Omental fat pad (tissue), 4 donors: ENCODE measurements around the gene HS6ST2. TPM values are rescaled to one million over a fixed set of nuclear protein-coding genes. Genes with fewer than 3 reads are reported as not detected.

Experiments
- ATAC-seq: fragments of 150-250 bp; one replicate; pipeline ENCODE4 v1.9.1; 2016; ENCODE audit warnings: mild to moderate bottlenecking, moderate library complexity; ENCODE audit not compliant: low FRiP score
- DNase-seq: peaks from one replicate; pipeline ENCODE4 v3.0.0-alpha.2; 2019; ENCODE audit warnings: low spot score
- CTCF ChIP-seq, 3 donors: fragments of 450-650 bp; IDR thresholded peaks; one replicate each; pipeline ENCODE4 v1.5.1; 2016 to 2017; ENCODE audit warnings: antibody characterized with exemption in 3 of 3, mild to moderate bottlenecking in 3 of 3, moderate library complexity in 2 of 3
- total RNA-seq, 4 donors: library from RNA; depleted of rRNA; stranded (reverse); fragments of >200 nt; gene quantifications; one replicate each; pipeline ENCODE4 v1.1.0, GENCODE V29; 2016

The HS6ST2 gene
- total RNA-seq, 4 donors from 2014 or later: 0.13 to 1.1 (median 0.46) TPM; not detected in 1

DNA sequence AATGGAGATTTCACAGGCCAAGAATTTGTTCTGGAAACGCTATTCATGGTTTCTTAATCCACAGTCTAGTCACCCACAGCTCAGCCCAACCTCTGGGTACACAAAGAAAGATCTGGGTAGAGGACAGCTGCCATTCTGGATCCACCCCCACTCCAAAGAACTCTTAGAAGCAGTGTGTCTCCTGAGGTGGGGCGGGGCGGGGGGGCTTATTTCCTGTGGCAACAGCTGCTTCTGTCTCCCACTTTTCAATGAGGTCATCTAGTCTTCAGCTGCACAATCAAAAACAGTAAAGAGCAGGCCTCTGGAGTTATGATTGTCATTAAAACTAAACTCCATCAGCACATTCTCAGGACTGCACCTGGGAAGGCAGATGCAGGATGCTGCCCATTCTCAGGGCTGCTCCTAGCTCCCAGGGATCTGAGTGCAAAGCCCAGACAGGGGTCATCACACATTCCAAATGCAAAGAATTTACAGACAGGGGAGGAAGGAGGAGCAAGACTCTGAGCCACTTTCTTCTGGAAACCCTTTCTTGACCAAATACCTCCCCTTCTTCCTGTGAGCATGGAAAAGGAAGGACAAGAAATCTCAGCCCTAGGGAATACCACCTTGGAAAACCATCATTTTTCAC lies 207.3 kb downstream of the HS6ST2 start:
- ATAC-seq (no peak), DNase-seq (no peak)
- TF ChIP-seq CTCF (IDR thresholded peaks at IDR 0.05): no peak

DNA sequence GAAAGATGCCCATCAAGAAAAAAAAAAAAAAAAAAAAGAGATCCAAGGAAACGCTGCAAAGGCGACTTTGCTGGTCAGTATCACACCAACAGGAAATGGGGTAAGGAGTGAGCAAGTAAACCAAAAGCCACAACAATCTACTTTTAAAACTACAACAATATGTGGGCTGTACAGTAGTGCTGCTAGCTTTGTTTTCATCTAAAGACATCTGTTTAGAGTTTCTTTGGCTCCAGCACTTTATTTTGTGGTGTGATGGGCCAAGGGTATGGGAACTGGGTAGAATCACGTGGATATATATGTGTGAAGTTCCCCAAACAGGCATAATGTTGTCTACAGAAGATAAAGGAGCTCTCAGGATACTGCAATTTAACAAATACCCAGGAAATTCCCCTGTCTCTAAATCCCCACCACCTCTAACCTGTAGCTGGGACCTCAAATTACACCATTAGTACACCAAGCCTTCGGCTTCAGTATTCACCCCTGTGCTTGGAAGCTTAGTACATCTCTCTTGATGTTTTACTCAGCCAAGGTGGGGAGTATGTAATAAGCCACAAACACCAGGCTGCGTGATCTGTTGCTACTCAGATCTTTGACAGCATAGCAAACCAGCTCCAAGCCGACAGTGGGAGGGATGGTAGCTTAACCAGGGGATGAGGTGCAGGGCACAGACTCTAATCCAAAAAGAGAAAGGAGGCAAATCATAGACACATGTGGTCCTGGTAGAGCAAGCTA lies 207.9 kb downstream of the HS6ST2 start:
- no peak for DNase-seq
- no peak for TF ChIP-seq CTCF (IDR thresholded peaks at IDR 0.05)
- ATAC-seq: no peak

DNA sequence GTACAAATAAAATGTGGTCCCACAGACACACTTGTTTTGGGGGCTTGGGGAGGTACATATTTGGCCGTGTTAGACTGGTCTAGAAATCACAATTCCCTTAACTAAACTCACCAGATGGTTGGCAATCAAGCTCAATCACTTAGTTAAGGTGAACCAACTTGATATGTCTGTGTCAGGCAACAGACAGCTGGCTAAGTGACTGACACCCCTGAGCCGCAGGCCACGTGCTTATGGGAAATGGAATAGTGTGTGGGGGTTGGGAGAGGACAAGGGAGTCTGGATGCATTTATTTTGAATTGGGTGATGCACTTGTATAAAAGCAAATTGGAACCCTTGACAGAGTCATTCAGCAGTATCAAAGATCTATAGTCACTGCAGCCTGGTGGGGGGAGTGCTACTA lies 209.0 kb downstream of the HS6ST2 start:
- ATAC-seq (no peak), DNase-seq (no peak)
- TF ChIP-seq CTCF (IDR thresholded peaks at IDR 0.05): no peak

- ATAC-seq (no peak), DNase-seq (no peak)
- no peak for TF ChIP-seq CTCF (IDR thresholded peaks at IDR 0.05)
These were observed 209.5 kb downstream of the HS6ST2 start for GRCh38 chrX:132748909-132749308.

DNA sequence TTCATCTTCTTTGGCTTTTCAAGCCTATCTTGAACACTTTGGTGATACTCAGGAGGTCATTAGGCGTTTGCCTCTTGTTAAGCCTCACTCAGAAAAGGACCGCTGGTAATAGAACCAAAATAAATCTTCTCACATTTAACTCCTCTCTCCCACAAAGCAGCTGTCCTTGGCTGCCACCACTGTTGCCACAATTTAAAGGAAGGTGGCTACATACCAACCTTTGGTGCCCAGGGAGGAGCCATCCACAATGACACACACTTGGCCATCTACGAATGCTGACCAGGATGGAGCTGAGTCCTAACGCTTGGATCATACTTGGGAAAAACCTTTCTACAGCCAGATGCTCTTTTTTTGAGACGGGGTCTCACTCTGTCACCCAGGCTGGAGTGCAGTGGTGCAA lies 210.2 kb downstream of the HS6ST2 start:
- no peak for DNase-seq
- ATAC-seq: no peak
- TF ChIP-seq CTCF (IDR thresholded peaks at IDR 0.05): no peak

DNA sequence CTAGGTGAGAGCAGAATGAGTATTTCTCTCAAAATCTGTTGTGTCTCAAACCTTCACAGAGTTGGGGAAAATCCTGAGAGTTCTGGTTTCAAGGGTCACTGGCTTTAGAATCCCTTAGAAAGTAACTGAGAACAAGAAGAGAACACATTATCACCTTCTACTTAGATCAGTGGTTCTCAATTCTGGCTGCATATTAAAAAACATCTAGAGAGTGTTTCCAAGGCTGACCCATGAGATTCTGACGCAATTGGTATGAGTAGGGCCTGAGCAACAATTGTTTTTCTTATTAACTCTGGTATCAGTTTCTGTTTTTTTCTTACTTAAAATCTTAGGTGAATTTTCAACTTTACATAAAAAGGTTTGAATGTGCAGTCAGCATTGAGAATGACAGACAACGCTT lies 212.8 kb downstream of the HS6ST2 start:
- no peak for ATAC-seq
- TF ChIP-seq CTCF (IDR thresholded peaks at IDR 0.05): no peak

GRCh38 chrX:132744470-132744869 lies 214.0 kb downstream of the HS6ST2 start:
- ATAC-seq (no peak), DNase-seq (no peak)
- TF ChIP-seq CTCF (IDR thresholded peaks at IDR 0.05): no peak

More for the DNA sequence above, 212.8 kb downstream of the HS6ST2 start:
- DNase-seq: no peak
